Uterus (tissue), 2 donors: ENCODE results near the gene GSE1.

Source experiments
- CTCF ChIP-seq, 4 experiments: fragments of 200-600 bp in 2 of 4; fragments of 450-650 bp in 2 of 4; sonication (generic) in 2 of 4; IDR thresholded peaks; one replicate each; pipeline ENCODE4 v1.5.1; 2016 to 2019; ENCODE audit warnings: antibody characterized with exemption in 4 of 4, mild to moderate bottlenecking in 2 of 4, moderate library complexity in 1 of 4
- POLR2A ChIP-seq, 2 donors: fragments of 450-650 bp; IDR thresholded peaks; one replicate each; pipeline ENCODE4 v1.6.1; 2016; ENCODE audit warnings: antibody characterized with exemption in 2 of 2, mild to moderate bottlenecking in 1 of 2, moderate library complexity in 1 of 2

- TF ChIP-seq CTCF (IDR thresholded peaks at IDR 0.05) (no peak), POLR2A (IDR thresholded peaks at IDR 0.05) (no peak)
Observed at GRCh38 chr16:85673529-85674417, 60.7 kb downstream of the GSE1 start.
